ENCODE measurements around the gene RBFOX2. TPM values are rescaled to one million over a fixed set of nuclear protein-coding genes. Genes with fewer than 3 reads are reported as not detected.
A peak's percentile ranks its signal among the peaks of the same experiment; 100 is the strongest.

RBFOX2 gene
- total and polyA plus RNA-seq, 8 donors = 12.9 to 33.7 (median 16.7) TPM

- no peaks in the 10 kb centered on the region for H3K9me3 ChIP-seq
- intact Hi-C loops (cut with DNase I) = no loop called here
- DNase-seq = no peak
- no peak for TF ChIP-seq CTCF (IDR thresholded peaks at IDR 0.05)
- no peak for ATAC-seq
- WGBS, 2 donors = 89 to 91% methylated on average over 5 of the region's 5 CpGs
- H3K4me3 ChIP-seq = no peak overlapping the region
- H3K36me3 ChIP-seq = no peaks in the 10 kb centered on the region
- FAIRE-seq = no peak
- no peaks in the 10 kb centered on the region for H3K4me1 ChIP-seq
- no peaks in the 10 kb centered on the region for H3K27me3 ChIP-seq
- H3K27ac ChIP-seq = no peak overlapping the region
Observed at GRCh38 chr22:36042240-36042639, 13.6 kb upstream of the RBFOX2 start.

GRCh38 chr22:36039125-36039524 lies 10.5 kb upstream of the RBFOX2 start:
- FAIRE-seq (no peak), DNase-seq (no peak), ATAC-seq (no peak)
- no peaks in the 10 kb centered on the region for H3K9me3 ChIP-seq
- intact Hi-C loops (cut with DNase I) = no loop called here
- TF ChIP-seq CTCF (IDR thresholded peaks at IDR 0.05) = no peak
- no peaks in the 10 kb centered on the region for H3K36me3 ChIP-seq
- no peaks in the 10 kb centered on the region for H3K27me3 ChIP-seq
- WGBS, 2 donors = 81 to 85% methylated on average over 3 of the region's 3 CpGs
- H3K4me1 ChIP-seq = no peaks in the 10 kb centered on the region
- no peak overlapping the region for H3K4me3 ChIP-seq
- H3K27ac ChIP-seq = no peak overlapping the region

GRCh38 chr22:36037102-36037758 lies 8.6 kb upstream of the RBFOX2 start:
- Histone ChIP-seq H3K9me3 (no peaks in the 10 kb centered on the region), H3K4me1 (no peaks in the 10 kb centered on the region), H3K27ac (no peak overlapping the region), H3K27me3 (no peaks in the 10 kb centered on the region), H3K4me3 (no peak overlapping the region), H3K36me3 (no peaks in the 10 kb centered on the region)
- WGBS, 2 donors = 83 to 84% methylated on average over 10 of the region's 10 CpGs
- DNase-seq (no peak), FAIRE-seq (no peak), ATAC-seq (no peak)
- intact Hi-C loops (cut with DNase I) = loop anchor here in 1 of 3 donors (2.0 kb wide), 1 partner anchor 20 kb away; no protein-coding TSS in a partner anchor
- no peak for TF ChIP-seq CTCF (IDR thresholded peaks at IDR 0.05)

- no peaks in the 10 kb centered on the region for H3K36me3 ChIP-seq
- no peak overlapping the region for H3K4me3 ChIP-seq
- WGBS, 2 donors = 44 to 48% methylated on average over 6 of the region's 6 CpGs
- FAIRE-seq = no peak
- peak in 3 of 4 donors; percentile 17 to 26 (median 22) for ATAC-seq
- intact Hi-C loops (cut with DNase I) = loop anchor here in 1 of 3 donors (2.0 kb wide), 1 partner anchor 21 kb away; no protein-coding TSS in a partner anchor
- no peaks in the 10 kb centered on the region for H3K27me3 ChIP-seq
- H3K27ac ChIP-seq = no peak overlapping the region
- no peaks in the 10 kb centered on the region for H3K4me1 ChIP-seq
- no peak for TF ChIP-seq CTCF (IDR thresholded peaks at IDR 0.05)
- no peaks in the 10 kb centered on the region for H3K9me3 ChIP-seq
- DNase-seq = no peak
Observed at GRCh38 chr22:36036167-36036624, 7.6 kb upstream of the RBFOX2 start.

GRCh38 chr22:36032611-36033010 lies 4.0 kb upstream of the RBFOX2 start:
- ATAC-seq = no peak
- H3K36me3 ChIP-seq = no peaks in the 10 kb centered on the region
- no peaks in the 10 kb centered on the region for H3K9me3 ChIP-seq
- no peak for FAIRE-seq
- H3K4me3 ChIP-seq = no peak overlapping the region
- no peak for DNase-seq
- no peak for TF ChIP-seq CTCF (IDR thresholded peaks at IDR 0.05)
- no peak overlapping the region for H3K27ac ChIP-seq
- intact Hi-C loops (cut with DNase I) = no loop called here
- H3K27me3 ChIP-seq = no peaks in the 10 kb centered on the region
- H3K4me1 ChIP-seq = no peaks in the 10 kb centered on the region
- WGBS, 2 donors = 94 to 97% methylated on average over 6 of the region's 6 CpGs

All from pancreas (tissue), 10 donors.